Natural killer cell (primary cell): Measurements from ENCODE around the gene GNRH2. TPM values are rescaled to one million over a fixed set of nuclear protein-coding genes. Genes with fewer than 3 reads are reported as not detected.

ENCODE experiments used
- ATAC-seq, 3 donors: fragments of 150-1000 bp in 2 of 3; fragments of 200-7000 bp in 1 of 3; cut with Tn5 transposase; 1 replicate in 1 of 3; 2 replicates in 2 of 3; pipeline ENCODE4 v1.10.0; 2021; ENCODE audit warnings: mild to moderate bottlenecking in 2 of 3, moderate library complexity in 2 of 3
- DNase-seq, 2 donors: peaks; one replicate each; pipeline versions ENCODE4 v3.0.0 to v3.0.0-alpha.2; 2013 to 2021; ENCODE audit warnings: mixed read lengths in 1 of 2
- H3K27ac ChIP-seq: one replicate; pipeline ENCODE4 v1.5.1; 2013; ENCODE audit warnings: mild to moderate bottlenecking, low read length
- H3K27me3 ChIP-seq: one replicate; pipeline ENCODE4 v1.6.1; 2013; ENCODE audit warnings: low read length; ENCODE audit not compliant: control insufficient read depth, insufficient read depth
- H3K36me3 ChIP-seq: one replicate; pipeline ENCODE4 v1.6.1; 2013; ENCODE audit warnings: low read length; ENCODE audit not compliant: control insufficient read depth, insufficient read depth
- H3K4me1 ChIP-seq: one replicate; pipeline ENCODE4 v1.6.1; 2013; ENCODE audit warnings: low read length; ENCODE audit not compliant: control insufficient read depth, insufficient read depth
- H3K4me3 ChIP-seq: one replicate; pipeline ENCODE4 v1.5.1; 2013; ENCODE audit warnings: low read length
- H3K9me3 ChIP-seq: one replicate; pipeline ENCODE4 v1.6.1; 2013; ENCODE audit warnings: low read length; ENCODE audit not compliant: control insufficient read depth, insufficient read depth
- H3K27ac Mint-ChIP-seq, 2 donors: one replicate each; pipeline ENCODE4 v1.8.0; 2022; ENCODE audit warnings: mild to moderate bottlenecking in 2 of 2, mixed read lengths in 2 of 2, moderate library complexity in 1 of 2
- H3K27me3 Mint-ChIP-seq, 2 donors: one replicate each; pipeline ENCODE4 v1.8.0; 2022; ENCODE audit warnings: low read depth in 2 of 2, mixed read lengths in 2 of 2
- H3K36me3 Mint-ChIP-seq: one replicate; pipeline ENCODE4 v1.8.0; 2022; ENCODE audit warnings: mixed read lengths
- H3K4me1 Mint-ChIP-seq, 2 donors: one replicate each; pipeline ENCODE4 v1.8.0; 2022; ENCODE audit warnings: mixed read lengths in 2 of 2
- H3K4me3 Mint-ChIP-seq: one replicate; pipeline ENCODE4 v1.8.0; 2022; ENCODE audit warnings: mild to moderate bottlenecking, moderate library complexity, mixed read lengths
- H3K9me3 Mint-ChIP-seq, 2 donors: one replicate each; pipeline ENCODE4 v1.8.0; 2022; ENCODE audit warnings: mixed read lengths in 2 of 2
- WGBS: methylation state at CpG from one replicate; pipeline ENCODE4 v1.1.7; 2013; ENCODE audit warnings: missing lambda C conversion rate; ENCODE audit not compliant: insufficient coverage; 5-methylcytosine and 5-hydroxymethylcytosine counted together
- intact Hi-C: fragments of 100-400 bp; cut with micrococcal nuclease; formaldehyde crosslinking; loops from one replicate; pipeline ENCODE4 v1.14.2; 2022
- total RNA-seq, 4 donors: library from RNA; stranded (reverse); fragments of 120-200 nt in 1 of 4; gene quantifications; one replicate each; pipeline versions ENCODE4 v1.2.3 to v1.2.4, GENCODE V29; 2013 to 2022
- TF ChIP-seq, protein P1 (sequence below): fragments of 200-600 bp; IDR thresholded peaks from one replicate; pipeline ENCODE4 v1.8.0; 2022; ENCODE audit warnings: antibody characterized with exemption

The GNRH2 gene
- total RNA-seq, 3 donors from 2014 or later (not counting 1 experiment from before 2014, with no cell fraction given): 0.49 to 1.2 (median 0.68) TPM

DNA sequence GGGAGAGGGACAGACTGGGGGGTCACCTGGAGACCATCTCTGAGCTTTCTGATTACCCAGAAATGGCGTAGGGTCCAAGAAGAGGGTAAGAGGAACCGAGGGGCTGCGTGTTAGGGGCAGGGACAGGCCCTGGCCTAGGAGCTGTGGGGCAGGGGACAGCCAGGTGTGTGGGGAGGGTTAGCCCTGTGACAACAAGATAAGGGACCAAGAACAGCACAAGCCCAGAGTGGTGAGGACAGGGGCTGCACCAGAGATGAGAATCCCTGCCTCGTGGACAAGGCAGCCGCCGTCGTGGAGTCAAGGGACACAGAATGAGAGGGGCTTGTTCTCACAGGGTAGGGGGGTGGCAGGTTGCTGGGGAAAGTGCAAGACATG, 41.6 kb downstream of the GNRH2 start:
- no peaks in the 10 kb centered on the region for H3K9me3 Mint-ChIP-seq
- DNase-seq: no peak
- ATAC-seq: no peak
- H3K36me3 ChIP-seq: no peaks in the 10 kb centered on the region
- TF ChIP-seq, protein P1, sequence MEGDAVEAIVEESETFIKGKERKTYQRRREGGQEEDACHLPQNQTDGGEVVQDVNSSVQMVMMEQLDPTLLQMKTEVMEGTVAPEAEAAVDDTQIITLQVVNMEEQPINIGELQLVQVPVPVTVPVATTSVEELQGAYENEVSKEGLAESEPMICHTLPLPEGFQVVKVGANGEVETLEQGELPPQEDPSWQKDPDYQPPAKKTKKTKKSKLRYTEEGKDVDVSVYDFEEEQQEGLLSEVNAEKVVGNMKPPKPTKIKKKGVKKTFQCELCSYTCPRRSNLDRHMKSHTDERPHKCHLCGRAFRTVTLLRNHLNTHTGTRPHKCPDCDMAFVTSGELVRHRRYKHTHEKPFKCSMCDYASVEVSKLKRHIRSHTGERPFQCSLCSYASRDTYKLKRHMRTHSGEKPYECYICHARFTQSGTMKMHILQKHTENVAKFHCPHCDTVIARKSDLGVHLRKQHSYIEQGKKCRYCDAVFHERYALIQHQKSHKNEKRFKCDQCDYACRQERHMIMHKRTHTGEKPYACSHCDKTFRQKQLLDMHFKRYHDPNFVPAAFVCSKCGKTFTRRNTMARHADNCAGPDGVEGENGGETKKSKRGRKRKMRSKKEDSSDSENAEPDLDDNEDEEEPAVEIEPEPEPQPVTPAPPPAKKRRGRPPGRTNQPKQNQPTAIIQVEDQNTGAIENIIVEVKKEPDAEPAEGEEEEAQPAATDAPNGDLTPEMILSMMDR: no peak
- H3K4me3 Mint-ChIP-seq: no peak overlapping the region
- H3K27ac Mint-ChIP-seq: no peak overlapping the region
- H3K4me3 ChIP-seq: no peak overlapping the region
- peaks cover 28% of the 10 kb centered on the region for H3K27me3 ChIP-seq
- intact Hi-C loops: no loop called here
- WGBS: 75% methylated on average over 7 of the region's 7 CpGs
- no peaks in the 10 kb centered on the region for H3K36me3 Mint-ChIP-seq
- no peak overlapping the region for H3K27ac ChIP-seq
- peaks cover 0 to 6% of the 10 kb centered on the region in 2 donors for H3K4me1 Mint-ChIP-seq
- H3K4me1 ChIP-seq: peaks cover 13% of the 10 kb centered on the region
- no peaks in the 10 kb centered on the region for H3K9me3 ChIP-seq
- H3K27me3 Mint-ChIP-seq: peaks cover 48 to 51% of the 10 kb centered on the region in 2 donors

DNA sequence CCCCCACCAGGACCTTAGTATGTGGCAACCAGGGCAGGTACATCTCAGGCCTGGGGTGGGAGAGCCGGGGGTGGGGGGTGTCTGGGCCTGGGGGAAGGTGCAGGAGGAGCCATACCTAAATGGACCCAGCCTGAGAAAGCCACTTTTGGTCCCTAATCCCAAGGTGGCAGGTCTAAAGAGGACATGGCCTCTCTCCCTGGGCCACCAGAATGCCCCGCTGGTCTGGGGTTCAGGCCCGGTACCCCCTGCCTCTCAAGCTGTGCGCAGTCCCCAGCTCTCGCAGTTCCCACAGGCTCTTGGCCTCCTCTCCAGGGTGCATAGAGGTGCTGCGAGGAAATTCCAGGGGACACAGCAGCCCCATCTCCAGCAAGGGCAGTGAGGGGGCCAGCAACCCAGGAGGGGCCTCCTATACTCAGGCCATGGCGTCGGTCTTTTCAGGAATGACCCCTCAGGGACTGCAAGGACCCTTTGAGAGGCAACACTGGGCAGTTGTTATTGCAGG, 42.2 kb downstream of the GNRH2 start:
- ATAC-seq: no peak
- no peaks in the 10 kb centered on the region for H3K36me3 Mint-ChIP-seq
- 94% methylated on average over 8 of the region's 8 CpGs for WGBS
- Histone ChIP-seq H3K4me1 (peaks cover 13% of the 10 kb centered on the region), H3K27me3 (peaks cover 26% of the 10 kb centered on the region), H3K9me3 (no peaks in the 10 kb centered on the region), H3K27ac (no peak overlapping the region), H3K36me3 (no peaks in the 10 kb centered on the region), H3K4me3 (no peak overlapping the region)
- no peak overlapping the region for H3K27ac Mint-ChIP-seq
- H3K27me3 Mint-ChIP-seq: peaks cover 50 to 53% of the 10 kb centered on the region in 2 donors
- H3K9me3 Mint-ChIP-seq: no peaks in the 10 kb centered on the region
- no peak overlapping the region for H3K4me3 Mint-ChIP-seq
- no peak for DNase-seq
- H3K4me1 Mint-ChIP-seq: peaks cover 0 to 6% of the 10 kb centered on the region in 2 donors
- TF ChIP-seq, protein P1: no peak
- intact Hi-C loops: no loop called here

DNA sequence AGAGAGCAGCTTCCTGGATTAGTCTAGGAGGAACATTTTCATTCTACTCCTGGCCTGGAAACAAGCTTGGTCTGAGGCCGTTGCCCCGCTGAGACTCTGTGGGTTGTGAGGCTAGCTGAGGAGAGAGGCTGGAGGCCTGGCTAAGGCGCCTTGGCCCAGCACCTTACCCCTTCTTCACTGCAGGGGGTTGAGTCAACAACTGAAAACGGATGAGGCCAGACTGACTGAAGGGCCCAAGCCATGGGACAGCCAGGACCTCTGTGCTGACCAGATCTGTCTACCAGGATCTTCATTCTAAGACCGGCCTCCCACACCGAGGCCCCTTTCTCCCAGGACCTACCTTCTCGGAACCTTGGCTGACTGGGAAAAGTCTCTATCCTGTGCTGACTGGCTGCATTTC, 44.6 kb downstream of the GNRH2 start:
- intact Hi-C loops: no loop called here
- Mint-ChIP-seq H3K36me3 (no peaks in the 10 kb centered on the region), H3K9me3 (no peaks in the 10 kb centered on the region), H3K4me3 (no peak overlapping the region), H3K27ac (no peak overlapping the region), H3K4me1 (peaks cover 5 to 13% of the 10 kb centered on the region in 2 donors), H3K27me3 (peaks cover 40 to 55% of the 10 kb centered on the region in 2 donors)
- TF ChIP-seq, protein P1: no peak
- H3K27me3 ChIP-seq: peaks cover 29% of the 10 kb centered on the region
- no peak overlapping the region for H3K4me3 ChIP-seq
- no peak for ATAC-seq
- no peaks in the 10 kb centered on the region for H3K9me3 ChIP-seq
- H3K36me3 ChIP-seq: no peaks in the 10 kb centered on the region
- no peak overlapping the region for H3K27ac ChIP-seq
- peaks cover 15% of the 10 kb centered on the region for H3K4me1 ChIP-seq
- WGBS: 90% methylated on average over 7 of the region's 7 CpGs
- no peak for DNase-seq

DNA sequence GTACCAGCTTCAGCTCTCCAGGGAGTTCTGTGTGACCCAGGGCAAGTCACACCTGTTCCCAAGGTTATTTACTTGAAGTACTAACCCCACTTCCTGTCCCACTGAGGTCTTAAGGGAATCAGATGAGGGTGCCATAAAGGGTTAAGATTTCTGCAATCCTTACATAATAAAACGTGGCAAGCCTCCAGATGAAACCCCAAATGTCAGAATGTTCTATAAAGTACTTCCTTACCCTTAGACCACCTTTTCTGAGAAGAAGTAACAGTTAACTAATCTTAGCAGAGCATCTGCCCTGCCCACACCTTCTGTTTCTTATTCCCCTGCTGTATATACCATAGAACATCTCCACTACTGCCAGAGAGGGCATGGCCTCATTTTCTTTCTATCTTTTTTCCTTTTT, 47.1 kb downstream of the GNRH2 start:
- ATAC-seq: no peak
- no peak overlapping the region for H3K4me3 ChIP-seq
- H3K27ac ChIP-seq: no peak overlapping the region
- intact Hi-C loops: no loop called here
- H3K9me3 ChIP-seq: no peaks in the 10 kb centered on the region
- H3K4me1 ChIP-seq: peaks cover 18% of the 10 kb centered on the region
- Mint-ChIP-seq H3K27me3 (peaks cover 25 to 40% of the 10 kb centered on the region in 2 donors), H3K4me3 (no peak overlapping the region), H3K27ac (peak overlapping the region in 1 of 2 donors; percentile 1), H3K36me3 (no peaks in the 10 kb centered on the region), H3K9me3 (no peaks in the 10 kb centered on the region), H3K4me1 (peaks cover 5 to 7% of the 10 kb centered on the region in 2 donors)
- no peaks in the 10 kb centered on the region for H3K36me3 ChIP-seq
- peak in 1 of 2 donors; percentile 34 for DNase-seq
- TF ChIP-seq, protein P1: no peak
- H3K27me3 ChIP-seq: peaks cover 21% of the 10 kb centered on the region
- WGBS: 0% methylated on average over 1 of the region's 1 CpG
